Mesothelial cell of epicardium (in vitro differentiated cells): ENCODE measurements around the gene CEP83. TPM values are rescaled to one million over a fixed set of nuclear protein-coding genes. Genes with fewer than 3 reads are reported as not detected.

Experiments
- DNase-seq, 2 experiments: peaks; one replicate each; pipeline ENCODE4 v3.0.0; 2021; ENCODE audit warnings: low spot score in 2 of 2; ENCODE audit not compliant: unreplicated experiment in 2 of 2
- H3K27ac Mint-ChIP-seq: 2 replicates; pipeline ENCODE4 v1.8.0; 2021; ENCODE audit warnings: mixed read lengths
- H3K27me3 Mint-ChIP-seq: 2 replicates; pipeline ENCODE4 v1.8.0; 2021; ENCODE audit warnings: low read depth, mixed read lengths
- H3K36me3 Mint-ChIP-seq: 2 replicates; pipeline ENCODE4 v1.8.0; 2021; ENCODE audit warnings: mixed read lengths
- H3K4me1 Mint-ChIP-seq: 2 replicates; pipeline ENCODE4 v1.8.0; 2021; ENCODE audit warnings: mixed read lengths
- H3K4me3 Mint-ChIP-seq: 2 replicates; pipeline ENCODE4 v1.8.0; 2021; ENCODE audit warnings: mild to moderate bottlenecking, moderate library complexity, mixed read lengths
- H3K9me3 Mint-ChIP-seq: 2 replicates; pipeline ENCODE4 v1.8.0; 2021; ENCODE audit warnings: mixed read lengths
- CTCF ChIP-seq: fragments of 200-600 bp; sonication (generic); IDR thresholded peaks from one replicate; pipeline ENCODE4 v1.5.0; 2021; ENCODE audit warnings: antibody characterized with exemption; ENCODE audit not compliant: unreplicated experiment
- total RNA-seq: library from RNA; stranded (reverse); gene quantifications from 3 replicates; pipeline ENCODE4 v1.2.1, GENCODE V29; 2021

Gene CEP83
- total RNA-seq, 1 donor from 2014 or later = 28.9 TPM

GRCh38 chr12:94289461-94290312, 170.0 kb downstream of the CEP83 start:
- Mint-ChIP-seq H3K27me3 (peaks cover 19% of the 10 kb centered on the region), H3K27ac (peak overlapping the region; percentile 32), H3K4me3 (no peak overlapping the region), H3K9me3 (no peaks in the 10 kb centered on the region), H3K36me3 (no peaks in the 10 kb centered on the region), H3K4me1 (peaks cover 37% of the 10 kb centered on the region)
- TF ChIP-seq CTCF = no peak
- no peak for DNase-seq

DNA sequence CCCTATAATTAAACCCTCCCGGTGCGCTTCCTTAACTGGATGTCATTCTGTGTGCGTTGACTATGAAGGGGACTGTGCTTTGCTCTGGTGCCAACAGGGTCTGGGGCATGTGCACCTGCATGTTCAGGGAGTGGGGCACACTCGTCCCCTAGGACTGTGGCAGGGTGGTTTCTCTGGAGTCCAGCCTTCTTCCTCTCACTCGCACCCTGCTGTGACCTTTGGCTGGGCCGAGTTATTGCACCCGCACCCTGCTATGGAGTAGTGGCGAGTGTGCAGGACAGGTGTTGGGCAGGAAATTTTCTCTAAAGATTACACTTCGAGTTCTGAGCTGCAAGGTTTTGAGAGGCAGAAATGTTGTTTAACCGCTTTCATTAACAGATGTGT, 172.4 kb downstream of the CEP83 start:
- Mint-ChIP-seq H3K4me1 (peaks cover 37% of the 10 kb centered on the region), H3K27me3 (peaks cover 42% of the 10 kb centered on the region), H3K36me3 (no peaks in the 10 kb centered on the region), H3K4me3 (no peak overlapping the region), H3K27ac (no peak overlapping the region), H3K9me3 (no peaks in the 10 kb centered on the region)
- TF ChIP-seq CTCF = no peak
- DNase-seq = no peak

DNA sequence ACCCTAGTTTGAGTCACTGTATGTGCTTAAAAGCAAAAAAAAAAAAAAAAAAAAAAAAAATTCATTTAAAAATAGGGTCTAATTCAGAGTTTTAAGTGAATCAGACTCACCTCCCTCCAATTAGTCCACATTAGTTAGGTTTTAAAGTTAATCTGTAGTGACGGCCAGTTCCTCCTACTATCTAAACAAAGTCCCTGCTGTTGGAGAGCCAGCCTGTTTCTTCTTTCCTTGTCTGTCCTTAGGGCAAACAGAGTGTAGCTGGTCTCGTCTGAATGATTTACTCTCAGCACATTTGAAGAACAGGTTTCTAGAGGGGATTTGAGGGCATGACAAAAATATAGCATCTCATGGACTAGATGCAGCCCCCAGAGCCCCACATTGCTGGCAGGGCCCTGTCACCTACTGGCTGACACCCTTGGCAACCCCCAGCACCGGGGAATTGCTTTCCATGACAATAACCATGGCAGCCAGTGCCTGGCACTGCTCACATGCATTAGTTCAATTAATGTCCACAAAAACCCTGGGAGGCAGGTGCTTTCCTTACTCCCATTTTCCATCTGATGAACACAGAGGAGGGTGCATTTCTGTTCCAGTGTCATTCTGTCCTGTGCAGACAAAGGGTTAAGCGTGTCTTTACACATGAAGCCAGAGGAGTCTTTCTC, 173.0 kb downstream of the CEP83 start:
- H3K9me3 Mint-ChIP-seq = no peaks in the 10 kb centered on the region
- H3K4me3 Mint-ChIP-seq = no peak overlapping the region
- peaks cover 47% of the 10 kb centered on the region for H3K27me3 Mint-ChIP-seq
- no peak for TF ChIP-seq CTCF
- H3K4me1 Mint-ChIP-seq = peaks cover 37% of the 10 kb centered on the region
- no peak for DNase-seq
- no peak overlapping the region for H3K27ac Mint-ChIP-seq
- no peaks in the 10 kb centered on the region for H3K36me3 Mint-ChIP-seq

- no peaks in the 10 kb centered on the region for H3K36me3 Mint-ChIP-seq
- no peak for TF ChIP-seq CTCF
- peaks cover 37% of the 10 kb centered on the region for H3K4me1 Mint-ChIP-seq
Measured at GRCh38 chr12:94285943-94286582, 173.6 kb downstream of the CEP83 start.

DNA sequence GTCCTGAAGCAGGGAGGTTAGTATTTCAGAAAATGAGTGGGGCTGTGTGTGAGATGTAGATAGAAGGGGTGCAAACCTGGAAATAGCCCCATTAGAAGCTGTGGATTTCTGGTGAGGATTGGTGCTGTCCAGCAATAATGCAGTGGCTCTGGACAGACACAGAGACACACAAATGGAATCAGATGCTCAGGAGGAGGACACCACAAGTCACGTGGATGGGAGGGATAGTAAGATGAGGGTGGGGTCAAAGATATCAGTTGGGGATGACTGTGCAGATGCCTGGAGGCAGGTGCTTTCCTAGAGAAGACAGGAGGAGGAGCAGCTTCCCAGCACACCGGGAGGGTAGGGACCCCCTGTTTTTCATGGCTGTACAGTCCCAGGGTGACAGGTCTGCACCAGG, 174.8 kb downstream of the CEP83 start:
- Mint-ChIP-seq H3K9me3 (no peaks in the 10 kb centered on the region), H3K27ac (no peak overlapping the region), H3K4me1 (peaks cover 30% of the 10 kb centered on the region), H3K4me3 (no peak overlapping the region), H3K27me3 (peaks cover 54% of the 10 kb centered on the region), H3K36me3 (no peaks in the 10 kb centered on the region)
- no peak for TF ChIP-seq CTCF
- no peak for DNase-seq

More at GRCh38 chr12:94285943-94286582, 173.6 kb downstream of the CEP83 start:
- Mint-ChIP-seq H3K4me3 (no peak overlapping the region), H3K27ac (no peak overlapping the region), H3K9me3 (no peaks in the 10 kb centered on the region), H3K27me3 (peaks cover 50% of the 10 kb centered on the region)
- DNase-seq = no peak
